Naive B cell (primary cell): ENCODE results near the gene GPX4. TPM values are rescaled to one million over a fixed set of nuclear protein-coding genes. Genes with fewer than 3 reads are reported as not detected.
"Not testable (repeated sequence)": the region's sequence is repeated elsewhere in the genome, so short reads cannot be mapped to it uniquely, and the experiment has no call there.

ENCODE experiments used
- ATAC-seq, 2 donors: fragments of 150-1000 bp; cut with Tn5 transposase; 2 replicates each; pipeline ENCODE4 v1.10.0; 2021; ENCODE audit warnings: low read depth in 2 of 2, mild to moderate bottlenecking in 2 of 2, moderate library complexity in 2 of 2
- DNase-seq: peaks from one replicate; pipeline ENCODE4 v3.0.0; 2022
- H3K27ac Mint-ChIP-seq, 6 donors: one replicate each; pipeline ENCODE4 v1.8.0; 2020 to 2022; ENCODE audit warnings: mild to moderate bottlenecking in 6 of 6, mixed read lengths in 6 of 6, moderate library complexity in 5 of 6, inconsistent platforms in 2 of 6
- H3K27me3 Mint-ChIP-seq, 3 donors: one replicate each; pipeline ENCODE4 v1.8.0; 2021 to 2022; ENCODE audit warnings: mixed read lengths in 3 of 3, mild to moderate bottlenecking in 1 of 3
- H3K36me3 Mint-ChIP-seq, 2 donors: one replicate each; pipeline ENCODE4 v1.8.0; 2020 to 2022; ENCODE audit warnings: mixed read lengths in 2 of 2, inconsistent platforms in 1 of 2, mild to moderate bottlenecking in 1 of 2
- H3K4me1 Mint-ChIP-seq, 3 donors: one replicate each; pipeline ENCODE4 v1.8.0; 2020 to 2022; ENCODE audit warnings: mixed read lengths in 3 of 3, inconsistent platforms in 1 of 3, mild to moderate bottlenecking in 1 of 3, moderate library complexity in 1 of 3
- H3K4me3 Mint-ChIP-seq, 8 donors: one replicate each; pipeline ENCODE4 v1.8.0; 2020 to 2022; ENCODE audit warnings: mild to moderate bottlenecking in 8 of 8, mixed read lengths in 8 of 8, moderate library complexity in 8 of 8, inconsistent platforms in 2 of 8
- H3K9me3 Mint-ChIP-seq, 7 donors: one replicate each; pipeline ENCODE4 v1.8.0; 2020 to 2022; ENCODE audit warnings: mixed read lengths in 7 of 7, mild to moderate bottlenecking in 5 of 7, inconsistent platforms in 2 of 7, moderate library complexity in 1 of 7
- polyA plus RNA-seq, 6 donors: library from polyadenylated mRNA; unstranded; fragments of 300-500 nt; fragmentation: Illumina TruSeq; gene quantifications; one replicate each; pipeline ENCODE4 v1.2.3, GENCODE V29; 2021; ENCODE audit warnings: low read depth in 6 of 6

GPX4 gene
- polyA plus RNA-seq, 6 donors from 2014 or later = 235 to 356 (median 314) TPM

DNA sequence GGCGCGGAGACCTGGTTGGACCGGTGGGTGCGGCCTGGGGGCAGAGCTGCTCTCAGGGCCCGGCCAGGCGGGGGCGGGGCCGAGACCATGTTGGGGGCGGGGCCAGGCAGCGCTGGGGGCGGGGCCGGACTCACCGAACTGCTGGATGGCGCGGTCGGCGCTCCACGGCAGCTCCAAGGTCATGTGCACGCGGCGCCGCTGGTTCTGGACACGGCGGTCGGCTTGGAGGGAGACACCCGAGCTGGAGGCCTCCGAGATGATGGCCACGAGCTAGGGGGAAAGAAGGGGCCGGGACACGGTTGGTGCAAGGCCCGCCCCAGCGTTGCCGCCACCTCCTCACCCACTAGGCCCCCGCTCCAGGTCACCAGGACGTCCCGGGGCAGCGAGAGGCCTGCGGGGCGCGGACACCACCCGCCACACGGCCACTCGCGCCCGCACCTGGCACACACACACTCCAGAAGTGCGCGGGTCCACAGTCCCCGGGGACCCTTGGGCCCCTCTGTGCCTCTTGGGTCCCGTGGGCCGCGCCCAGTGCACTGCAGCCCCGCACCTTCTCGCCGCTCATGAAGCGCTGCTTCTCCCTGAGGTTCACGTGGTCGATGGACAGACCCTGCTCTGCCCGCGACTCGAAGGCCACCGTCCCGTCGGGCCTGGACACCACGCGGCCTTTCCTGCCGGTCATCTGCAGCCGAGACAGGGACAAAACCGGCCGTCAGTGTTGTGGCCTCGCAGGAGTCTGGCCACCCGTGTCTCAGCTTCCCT, 8.7 kb downstream of the GPX4 start:
- Mint-ChIP-seq H3K27me3 (no peaks in the 10 kb centered on the region), H3K4me1 (peaks cover 6% of the 10 kb centered on the region in 3 donors), H3K36me3 (no peaks in the 10 kb centered on the region), H3K9me3 (no peaks in the 10 kb centered on the region), H3K4me3 (no peak overlapping the region), H3K27ac (no peak overlapping the region)
- ATAC-seq (no peak), DNase-seq (no peak)

DNA sequence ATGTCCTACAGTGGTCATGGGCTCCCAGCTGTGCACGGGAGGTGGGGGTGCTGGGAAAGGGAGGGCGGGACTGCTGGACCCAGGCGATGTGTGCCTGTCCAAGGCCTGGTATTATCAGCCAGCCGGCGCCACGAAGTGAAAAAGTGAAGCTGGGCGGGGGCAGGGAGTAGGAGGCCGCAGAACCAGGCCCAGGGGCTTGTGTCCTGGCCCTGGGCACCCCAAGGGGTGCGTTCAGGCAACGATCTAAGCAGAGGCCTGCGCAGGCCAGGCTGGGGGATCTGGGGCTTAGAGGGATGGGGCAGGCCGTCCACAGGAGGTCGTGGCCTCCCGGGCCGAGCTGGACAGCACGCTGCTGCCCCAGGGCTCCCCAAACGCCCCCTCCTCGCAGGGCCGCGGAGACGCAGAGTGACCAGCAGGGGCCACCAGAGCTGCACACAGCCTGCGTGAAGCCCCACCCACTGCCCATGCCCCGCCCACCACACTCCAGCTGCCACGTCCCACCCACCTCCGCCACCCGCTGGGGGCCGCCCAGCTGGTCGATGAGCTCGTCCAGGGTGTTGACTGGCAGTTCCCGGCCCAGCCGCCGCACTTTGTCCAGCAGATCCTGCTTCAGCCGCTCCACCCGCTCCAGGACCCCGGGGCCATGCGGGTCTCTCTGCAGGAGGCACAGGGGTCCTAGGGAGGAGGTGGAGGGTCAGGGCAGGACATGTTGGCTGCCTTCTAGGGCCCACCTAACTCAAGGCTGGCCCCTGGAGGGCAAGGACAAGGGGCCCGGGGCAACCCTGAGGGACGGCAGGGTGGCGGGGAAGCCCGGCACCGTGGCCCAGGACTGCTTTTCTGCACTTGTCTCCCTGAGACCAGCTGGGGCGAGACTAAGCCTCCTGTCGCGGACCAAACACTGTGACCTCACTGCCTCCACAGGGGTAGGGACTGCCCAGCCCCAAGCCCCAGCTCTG, 9.5 kb downstream of the GPX4 start:
- no peaks in the 10 kb centered on the region for H3K27me3 Mint-ChIP-seq
- no peaks in the 10 kb centered on the region for H3K36me3 Mint-ChIP-seq
- H3K9me3 Mint-ChIP-seq = no peaks in the 10 kb centered on the region
- peak overlapping the region in 2 of 6 donors; percentile 36 to 84 for H3K27ac Mint-ChIP-seq
- peaks cover 6% of the 10 kb centered on the region in 3 donors for H3K4me1 Mint-ChIP-seq
- peak; percentile 89 to 93 for ATAC-seq
- peak; percentile 84 for DNase-seq
- peak overlapping the region in 1 of 8 donors; percentile 47 for H3K4me3 Mint-ChIP-seq

DNA sequence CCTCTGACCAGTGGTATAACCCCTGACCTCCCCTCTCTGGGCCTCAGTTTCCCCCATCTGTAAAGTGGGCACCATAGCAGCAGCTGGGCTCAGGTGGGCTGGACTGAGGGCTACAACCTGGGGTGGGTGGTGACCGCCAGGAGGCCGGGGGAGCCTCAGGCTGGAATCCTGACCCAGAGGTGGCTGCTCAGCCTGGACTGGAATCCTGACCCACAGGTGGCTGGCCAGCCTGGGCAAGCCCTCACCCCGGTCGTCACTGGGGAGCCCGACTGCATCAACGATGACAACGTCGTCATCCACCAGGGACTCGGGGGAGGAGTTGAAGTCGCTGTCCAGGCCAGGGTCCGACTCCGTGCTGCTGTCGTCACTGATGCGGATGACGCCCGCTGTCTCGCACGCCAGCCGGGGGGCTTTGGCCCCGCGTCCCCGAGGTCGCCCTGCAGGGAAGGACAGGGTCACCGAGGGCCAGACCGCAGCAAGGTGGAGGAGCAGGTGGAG, 10.2 kb downstream of the GPX4 start:
- Mint-ChIP-seq H3K4me3 (no peak overlapping the region), H3K27me3 (no peaks in the 10 kb centered on the region), H3K4me1 (peaks cover 6% of the 10 kb centered on the region in 3 donors), H3K36me3 (no peaks in the 10 kb centered on the region), H3K27ac (no peak overlapping the region), H3K9me3 (no peaks in the 10 kb centered on the region)
- DNase-seq (no peak), ATAC-seq (no peak)

DNA sequence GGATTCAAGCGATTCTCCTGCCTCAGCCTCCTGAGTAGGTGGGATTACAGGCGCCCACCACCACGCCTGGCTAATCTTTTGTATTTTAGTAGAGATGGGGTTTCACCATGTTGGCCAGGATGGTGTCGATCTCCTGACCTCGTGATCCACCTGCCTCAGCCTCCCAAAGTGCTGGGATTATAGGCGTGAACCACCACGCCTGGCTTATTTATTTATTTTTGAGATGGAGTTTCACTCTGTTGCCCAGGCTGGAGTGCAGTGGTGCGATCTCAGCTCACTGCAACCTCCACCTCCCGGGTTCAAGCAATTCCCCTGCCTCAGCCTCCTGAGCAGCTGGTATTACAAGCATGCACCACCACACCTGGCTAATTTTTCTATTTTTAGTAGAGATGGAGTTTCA, 10.9 kb downstream of the GPX4 start:
- not testable (repeated sequence) for H3K4me1 Mint-ChIP-seq, H3K27me3 Mint-ChIP-seq, DNase-seq, H3K36me3 Mint-ChIP-seq, H3K9me3 Mint-ChIP-seq, ATAC-seq
- Mint-ChIP-seq H3K27ac (peak overlapping the region in 2 of 6 donors; percentile 32 to 78), H3K4me3 (peak overlapping the region in 1 of 8 donors; percentile 35)

DNA sequence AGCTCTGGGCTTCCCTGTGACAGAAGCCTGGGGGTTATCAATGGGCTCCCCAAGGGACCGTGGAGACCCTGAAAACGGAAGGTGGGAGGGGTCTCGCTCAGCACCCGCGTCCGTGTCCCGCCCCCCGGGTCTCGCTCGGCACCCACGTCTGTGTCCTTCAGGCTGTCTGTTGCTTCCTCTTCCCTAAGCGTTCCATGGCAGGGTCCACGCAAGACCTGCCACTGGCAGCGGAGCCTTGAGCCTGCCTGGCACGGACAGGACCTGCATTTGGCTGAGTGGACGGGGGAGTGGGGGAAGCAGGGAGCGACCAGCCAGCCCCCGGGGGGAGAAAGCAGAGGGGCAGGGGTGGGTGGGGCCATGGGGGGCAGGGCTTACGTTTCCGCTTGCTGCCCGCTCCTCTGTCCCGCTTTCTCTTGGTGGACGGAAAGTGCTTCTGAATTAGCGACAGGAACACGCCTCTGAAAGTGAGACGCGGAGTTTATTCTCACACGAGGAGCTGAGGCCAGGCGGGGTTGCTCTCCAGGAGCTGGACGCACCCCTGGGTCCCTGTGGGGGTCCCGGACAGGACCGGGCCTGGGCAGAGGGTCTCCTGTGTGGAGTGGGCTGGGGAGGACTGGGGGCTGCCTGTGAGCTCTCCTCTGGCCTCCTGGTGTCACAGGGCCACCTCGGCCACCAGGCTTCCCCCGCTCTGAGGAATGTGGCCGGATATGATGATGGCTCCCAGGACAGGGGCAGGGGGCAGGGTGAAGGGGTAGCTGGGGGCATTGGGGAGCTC, 12.0 kb downstream of the GPX4 start:
- peak overlapping the region in 1 of 6 donors; percentile 38 for H3K27ac Mint-ChIP-seq
- H3K4me3 Mint-ChIP-seq = no peak overlapping the region
- DNase-seq (no peak), ATAC-seq (no peak)
- no peaks in the 10 kb centered on the region for H3K9me3 Mint-ChIP-seq
- no peaks in the 10 kb centered on the region for H3K27me3 Mint-ChIP-seq
- H3K4me1 Mint-ChIP-seq = peaks cover 6% of the 10 kb centered on the region in 3 donors
- H3K36me3 Mint-ChIP-seq = no peaks in the 10 kb centered on the region

DNA sequence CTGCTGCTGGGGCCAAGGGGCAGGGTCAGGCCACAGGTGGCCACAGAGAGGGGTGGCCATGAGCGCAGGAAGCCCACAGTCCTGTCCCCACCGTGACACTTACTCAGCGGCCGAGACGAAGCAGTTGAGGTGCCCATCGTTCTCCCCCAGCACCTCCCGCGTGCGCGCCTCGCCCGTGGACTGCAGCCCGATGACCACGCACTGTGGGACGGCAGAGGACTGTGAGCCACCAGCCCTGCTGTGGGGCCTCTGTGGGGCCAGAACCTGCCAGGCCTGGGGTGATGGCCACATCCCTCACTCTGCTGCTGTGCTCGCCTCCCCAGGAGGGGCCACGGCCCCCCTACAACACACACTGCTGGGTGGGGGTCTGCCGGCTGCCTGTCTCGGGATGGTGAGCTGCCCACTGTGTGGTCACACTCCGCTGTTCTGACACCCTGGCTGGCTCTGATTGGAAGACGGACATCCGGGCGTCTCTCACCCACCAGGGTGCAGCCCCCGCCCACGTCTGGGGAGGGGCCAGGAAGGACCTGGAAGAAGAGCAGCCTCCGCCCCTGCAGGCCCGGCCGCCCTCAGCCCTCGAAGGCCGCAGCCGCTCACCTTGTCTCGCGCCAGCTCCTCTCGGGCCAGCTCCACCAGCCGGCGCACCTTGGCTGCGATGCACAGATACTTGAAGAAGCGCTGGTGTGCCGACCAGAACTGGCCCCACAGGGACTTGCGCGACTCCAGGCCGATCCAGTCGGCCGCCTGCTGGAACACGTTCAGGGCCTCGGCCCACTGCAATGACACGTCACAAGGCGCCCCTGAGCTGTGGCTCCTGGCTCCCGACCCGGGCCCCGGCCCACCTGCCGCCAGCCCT, 13.2 kb downstream of the GPX4 start:
- Mint-ChIP-seq H3K27ac (no peak overlapping the region), H3K36me3 (no peaks in the 10 kb centered on the region), H3K27me3 (no peaks in the 10 kb centered on the region), H3K9me3 (no peaks in the 10 kb centered on the region), H3K4me1 (peaks cover 6% of the 10 kb centered on the region in 3 donors), H3K4me3 (no peak overlapping the region)
- DNase-seq = no peak
- ATAC-seq = no peak

DNA sequence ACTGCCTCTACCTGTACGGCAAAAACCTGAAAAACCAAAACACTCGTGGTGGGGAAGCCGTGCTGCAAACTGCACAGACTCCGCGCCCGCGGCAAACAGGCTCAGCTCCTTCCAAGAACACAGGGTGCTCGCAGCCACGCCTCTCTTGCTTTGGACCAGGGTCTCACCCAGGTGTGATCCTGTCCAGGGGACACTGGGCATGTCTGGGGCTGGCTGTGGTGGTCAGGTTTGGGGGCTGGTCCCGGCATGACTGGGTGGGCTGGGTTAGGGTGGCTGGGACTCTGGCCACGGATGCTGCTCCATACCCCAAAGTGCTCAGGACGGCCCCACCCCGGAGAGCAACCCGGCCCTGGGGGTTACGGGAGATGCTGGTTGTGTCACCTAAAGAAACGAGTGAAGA, 13.9 kb downstream of the GPX4 start:
- Mint-ChIP-seq H3K27me3 (no peaks in the 10 kb centered on the region), H3K27ac (peak overlapping the region in 1 of 6 donors; percentile 33), H3K9me3 (no peaks in the 10 kb centered on the region), H3K36me3 (no peaks in the 10 kb centered on the region), H3K4me1 (peaks cover 6% of the 10 kb centered on the region in 3 donors), H3K4me3 (no peak overlapping the region)
- no peak for ATAC-seq
- no peak for DNase-seq

DNA sequence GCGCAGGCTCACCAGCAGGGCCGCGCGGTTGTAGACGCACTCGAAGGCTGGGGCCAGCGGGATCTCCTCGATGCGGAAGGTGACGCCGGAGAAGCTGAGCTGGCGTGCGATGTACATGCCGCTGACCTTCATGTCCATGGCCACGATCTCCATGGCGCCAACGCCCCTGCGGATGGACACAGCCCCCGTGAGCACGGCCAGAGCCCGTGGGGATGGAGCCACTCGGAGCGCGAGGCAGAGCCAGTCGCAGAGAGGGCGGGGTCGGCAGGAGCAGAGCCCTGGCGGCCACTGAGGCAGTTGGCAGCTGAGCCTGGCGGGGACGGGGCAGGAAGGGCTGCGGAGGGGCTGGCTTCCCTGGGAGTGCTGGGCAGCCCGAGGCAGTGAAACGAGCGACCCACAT, 15.2 kb downstream of the GPX4 start:
- Mint-ChIP-seq H3K4me1 (peaks cover 0 to 3% (median 0%) of the 10 kb centered on the region in 3 donors), H3K4me3 (no peak overlapping the region), H3K36me3 (no peaks in the 10 kb centered on the region), H3K27me3 (no peaks in the 10 kb centered on the region), H3K9me3 (no peaks in the 10 kb centered on the region), H3K27ac (no peak overlapping the region)
- DNase-seq (no peak), ATAC-seq (no peak)

DNA sequence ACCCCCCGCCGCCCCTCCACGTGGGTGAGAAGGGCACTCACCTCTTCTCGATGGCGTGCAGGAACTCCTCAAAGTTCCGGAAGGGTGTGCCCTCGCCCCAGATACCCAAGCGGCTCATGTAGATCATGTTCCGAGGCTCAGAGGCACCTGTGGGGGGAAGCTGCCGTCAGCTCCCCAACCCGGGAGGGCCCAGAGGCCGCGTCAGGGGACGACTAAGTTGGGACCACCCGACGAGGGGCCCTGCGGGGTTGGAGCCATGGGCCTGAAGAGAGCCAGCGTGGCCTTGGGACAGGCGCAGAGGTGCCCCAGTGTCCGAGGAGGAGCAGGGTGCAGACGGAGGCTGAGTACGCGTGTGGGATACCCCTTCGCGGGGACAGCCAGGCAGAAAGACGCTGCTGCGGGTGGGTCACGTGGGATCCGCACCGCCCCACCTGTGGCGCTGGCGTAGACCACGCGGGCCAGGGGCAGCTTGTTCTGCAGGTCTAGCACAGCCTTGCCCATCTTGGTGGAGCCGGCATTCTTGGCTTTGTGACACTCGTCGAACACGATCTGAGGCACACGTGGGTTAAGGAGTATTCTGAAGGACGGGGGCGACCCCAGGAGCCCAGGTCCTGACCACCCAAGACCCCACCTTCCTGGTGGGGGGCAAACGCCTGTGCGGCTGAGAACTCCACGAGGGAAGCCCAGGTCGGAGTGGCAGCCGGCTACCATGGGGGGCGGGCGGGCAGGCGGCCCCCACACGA, 15.9 kb downstream of the GPX4 start:
- Mint-ChIP-seq H3K36me3 (no peaks in the 10 kb centered on the region), H3K9me3 (no peaks in the 10 kb centered on the region), H3K27me3 (no peaks in the 10 kb centered on the region), H3K27ac (no peak overlapping the region), H3K4me1 (peaks cover 0 to 2% (median 0%) of the 10 kb centered on the region in 3 donors), H3K4me3 (no peak overlapping the region)
- ATAC-seq (no peak), DNase-seq (no peak)

DNA sequence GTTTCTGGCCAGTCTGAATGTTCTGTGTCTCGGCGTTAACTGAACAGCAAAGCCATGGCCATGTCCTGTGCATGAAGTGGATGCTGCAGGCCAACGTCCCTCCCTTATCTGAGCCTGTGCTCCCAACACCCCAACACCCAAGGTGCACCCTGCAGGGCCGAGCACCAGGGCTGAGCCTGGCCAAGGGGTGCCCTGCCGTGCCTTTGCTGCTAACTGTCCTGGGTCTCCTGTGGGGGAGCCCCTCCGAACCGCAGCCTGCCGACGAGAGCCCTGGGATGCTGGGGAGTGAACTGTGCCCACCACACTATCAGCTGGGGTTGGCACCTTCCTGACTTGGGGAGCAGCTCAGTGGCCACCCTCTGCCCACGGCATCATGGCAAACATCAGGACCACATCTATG, 17.6 kb downstream of the GPX4 start:
- Mint-ChIP-seq H3K4me1 (peaks cover 0 to 2% (median 0%) of the 10 kb centered on the region in 3 donors), H3K4me3 (peak overlapping the region in 1 of 8 donors; percentile 9), H3K27ac (peak overlapping the region in 1 of 6 donors; percentile 64), H3K9me3 (no peaks in the 10 kb centered on the region), H3K27me3 (no peaks in the 10 kb centered on the region), H3K36me3 (no peaks in the 10 kb centered on the region)
- no peak for ATAC-seq
- DNase-seq = no peak

DNA sequence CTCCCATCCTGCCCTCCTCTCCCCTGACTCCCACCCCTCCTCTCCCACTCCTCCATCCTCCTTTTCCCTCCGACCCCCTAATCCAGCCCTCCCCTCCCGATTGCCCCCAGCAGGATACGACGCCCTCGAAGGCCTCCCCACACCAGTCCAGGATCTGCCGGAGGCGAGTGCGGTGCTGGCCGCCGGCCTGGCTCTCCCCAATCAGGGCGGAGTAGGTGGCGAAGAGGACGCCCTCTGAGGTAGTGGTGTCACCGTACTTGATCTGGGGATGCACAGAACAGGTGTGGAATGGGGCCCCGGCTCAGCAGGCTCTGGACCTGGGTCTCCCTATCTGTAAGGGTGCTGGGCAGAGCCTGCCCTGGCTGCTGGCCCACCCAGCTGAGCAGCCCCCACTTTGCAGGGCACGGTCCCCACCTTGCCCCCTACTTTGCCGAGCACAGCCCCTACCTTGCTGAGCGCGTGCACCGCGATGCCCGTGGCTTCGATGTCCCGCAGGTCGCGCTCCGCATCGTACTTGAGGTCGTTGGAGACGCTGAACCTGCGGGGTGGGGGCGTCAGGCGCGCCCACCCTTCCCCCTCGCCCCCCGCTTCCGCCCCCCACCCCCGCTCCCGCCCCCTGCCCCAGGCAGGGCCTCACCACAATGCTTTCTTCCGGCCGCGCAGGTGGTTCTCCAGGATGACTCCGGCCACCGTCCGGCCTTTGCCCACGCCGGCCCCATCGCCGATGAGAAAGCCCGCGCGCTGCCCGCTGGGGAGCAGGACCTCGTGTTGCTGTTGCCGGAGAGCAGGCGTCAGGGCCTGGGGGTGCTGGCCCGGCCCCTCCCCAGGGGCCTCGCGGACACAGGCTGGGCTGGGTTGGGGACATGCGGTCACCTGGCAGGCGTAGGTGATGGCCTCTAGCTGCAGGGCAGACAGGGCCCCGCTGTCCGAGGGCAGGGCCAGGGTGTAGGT, 18.5 kb downstream of the GPX4 start:
- DNase-seq (no peak), ATAC-seq (no peak)
- no peak overlapping the region for H3K4me3 Mint-ChIP-seq
- H3K4me1 Mint-ChIP-seq = peaks cover 3 to 6% (median 4%) of the 10 kb centered on the region in 3 donors
- no peaks in the 10 kb centered on the region for H3K27me3 Mint-ChIP-seq
- H3K9me3 Mint-ChIP-seq = no peaks in the 10 kb centered on the region
- no peak overlapping the region for H3K27ac Mint-ChIP-seq
- H3K36me3 Mint-ChIP-seq = no peaks in the 10 kb centered on the region
